ENCODE data around the gene PLPP1. TPM values are rescaled to one million over a fixed set of nuclear protein-coding genes. Genes with fewer than 3 reads are reported as not detected.

The PLPP1 gene
- polyA plus RNA-seq, 3 donors, result 0.87 to 1.5 (median 0.98) TPM

GRCh38 chr5:55383254-55383653 is 151.5 kb downstream of the PLPP1 start:
- DNase-seq, result no peak
- no peak overlapping the region for H2AFZ ChIP-seq (ENCODE audit: insufficient read depth, low read depth, low read length, poor library complexity, severe bottlenecking)
- H3K4me1 Mint-ChIP-seq, result no peaks in the 10 kb centered on the region
- H3K9ac ChIP-seq (ENCODE audit: insufficient read depth, low read length, poor library complexity, severe bottlenecking), result no peak overlapping the region
- H3K4me2 ChIP-seq (replicated peaks; ENCODE audit: extremely low read depth, low read length, poor library complexity, severe bottlenecking), result no peak overlapping the region
- H3K9me3 ChIP-seq (replicated peaks in 1 of 2; ENCODE audit: control insufficient read depth in 1 of 2, insufficient read depth in 1 of 2, low read length in 2 of 2), result peaks cover 7 to 11% of the 10 kb centered on the region in 2 donors
- no peak overlapping the region for H3K27ac ChIP-seq (ENCODE audit: low read depth in 1 of 2, low read length in 2 of 2)
- H3K27me3 ChIP-seq (ENCODE audit: control insufficient read depth in 2 of 2, insufficient read depth in 2 of 2, low read length in 2 of 2), result no peaks in the 10 kb centered on the region
- no peaks in the 10 kb centered on the region for H3K4me1 ChIP-seq (ENCODE audit: control insufficient read depth in 1 of 2, insufficient read depth in 2 of 2, low read length in 2 of 2)
- TF ChIP-seq CTCF (IDR thresholded peaks at IDR 0.05), result no peak
- H3K27me3 Mint-ChIP-seq (ENCODE audit: low read depth in 3 of 3), result peaks cover 0 to 4% (median 0%) of the 10 kb centered on the region in 3 donors
- H3K9me3 Mint-ChIP-seq, result peaks cover 7 to 16% (median 9%) of the 10 kb centered on the region in 7 donors
- H4K20me1 ChIP-seq (ENCODE audit: insufficient read depth, low read length), result peaks cover 2% of the 10 kb centered on the region
- no peaks in the 10 kb centered on the region for H3K79me2 ChIP-seq (ENCODE audit: insufficient read depth, low read length)
- peaks cover 72 to 93% of the 10 kb centered on the region in 2 donors for H3K36me3 ChIP-seq (replicated peaks in 1 of 2; ENCODE audit: control insufficient read depth in 1 of 2, insufficient read depth in 2 of 2, low read length in 2 of 2)
- H3K4me3 Mint-ChIP-seq, result no peak overlapping the region
- intact Hi-C loops (cut with micrococcal nuclease), result no loop called here
- no peak overlapping the region for H3K27ac Mint-ChIP-seq
- H3K4me3 ChIP-seq (replicated peaks in 1 of 3; ENCODE audit: low read depth in 2 of 3, low read length in 3 of 3), result no peak overlapping the region
- peaks cover 74 to 78% of the 10 kb centered on the region in 2 donors for H3K36me3 Mint-ChIP-seq

DNA sequence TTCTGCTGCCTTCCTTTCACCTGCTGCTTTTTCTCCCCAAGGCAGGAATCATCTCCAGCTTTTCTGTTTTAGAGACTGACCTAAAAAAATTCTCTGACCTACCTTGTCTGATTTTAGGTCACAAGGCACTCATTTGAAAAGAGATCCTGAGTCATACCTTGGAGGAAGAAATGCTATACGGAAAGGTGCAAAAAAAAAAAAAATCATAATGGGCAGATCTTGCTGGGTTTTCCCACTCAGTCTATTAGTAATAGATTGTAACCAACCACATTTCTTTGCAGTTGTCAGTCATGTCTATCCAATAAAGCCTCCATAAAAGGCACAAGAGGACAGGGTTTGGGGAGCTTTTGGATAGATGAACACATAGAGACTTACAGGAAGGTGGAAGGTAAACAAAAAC is 157.0 kb downstream of the PLPP1 start:
- H3K4me3 Mint-ChIP-seq, result no peak overlapping the region
- Histone ChIP-seq H3K4me3 (replicated peaks in 1 of 3; ENCODE audit: low read depth in 2 of 3, low read length in 3 of 3) (no peak overlapping the region), H3K27me3 (ENCODE audit: control insufficient read depth in 2 of 2, insufficient read depth in 2 of 2, low read length in 2 of 2) (no peaks in the 10 kb centered on the region), H4K20me1 (ENCODE audit: insufficient read depth, low read length) (no peaks in the 10 kb centered on the region), H3K9me3 (replicated peaks in 1 of 2; ENCODE audit: control insufficient read depth in 1 of 2, insufficient read depth in 1 of 2, low read length in 2 of 2) (peaks cover 6 to 9% of the 10 kb centered on the region in 2 donors), H3K36me3 (replicated peaks in 1 of 2; ENCODE audit: control insufficient read depth in 1 of 2, insufficient read depth in 2 of 2, low read length in 2 of 2) (peaks cover 52 to 88% of the 10 kb centered on the region in 2 donors), H3K27ac (ENCODE audit: low read depth in 1 of 2, low read length in 2 of 2) (no peak overlapping the region), H3K4me2 (replicated peaks; ENCODE audit: extremely low read depth, low read length, poor library complexity, severe bottlenecking) (no peak overlapping the region), H3K9ac (ENCODE audit: insufficient read depth, low read length, poor library complexity, severe bottlenecking) (no peak overlapping the region), H2AFZ (ENCODE audit: insufficient read depth, low read depth, low read length, poor library complexity, severe bottlenecking) (no peak overlapping the region), H3K79me2 (ENCODE audit: insufficient read depth, low read length) (no peaks in the 10 kb centered on the region), H3K4me1 (ENCODE audit: control insufficient read depth in 1 of 2, insufficient read depth in 2 of 2, low read length in 2 of 2) (no peaks in the 10 kb centered on the region)
- peaks cover 0 to 2% (median 0%) of the 10 kb centered on the region in 3 donors for H3K27me3 Mint-ChIP-seq (ENCODE audit: low read depth in 3 of 3)
- no peaks in the 10 kb centered on the region for H3K4me1 Mint-ChIP-seq
- no peak for DNase-seq
- no peak overlapping the region for H3K27ac Mint-ChIP-seq
- H3K36me3 Mint-ChIP-seq, result peaks cover 62 to 70% of the 10 kb centered on the region in 2 donors
- peaks cover 7 to 13% (median 8%) of the 10 kb centered on the region in 7 donors for H3K9me3 Mint-ChIP-seq
- no peak for TF ChIP-seq CTCF (IDR thresholded peaks at IDR 0.05)
- WGBS (ENCODE audit: insufficient coverage), result no CpG with 5 or more reads among the region's 1 CpG
- intact Hi-C loops (cut with micrococcal nuclease), result no loop called here

Small RNAs within 50 kb of the gene (small RNA-seq; reads per million reads assigned to genes)
- gene MIR5687 (ENCODE audit: insufficient read length, low read depth), result not detected

Other genes with a start within 250 kb of the PLPP1 start
- 10 to 100 TPM in 1 of 3 donors, 1 to 10 TPM in 2; 5.2 to 15.9 (median 9.7) TPM for gene DHX29, start 227.3 kb downstream of the PLPP1 start, polyA plus RNA-seq
- 10 to 100 TPM; 10.2 to 14.4 (median 12.2) TPM for gene MTREX, start 227.0 kb downstream of the PLPP1 start, polyA plus RNA-seq
- gene SLC38A9, start 177.4 kb upstream of the PLPP1 start, polyA plus RNA-seq, result 10 to 100 TPM; 10.7 to 15.2 (median 14.1) TPM
- gene DDX4, start 203.1 kb upstream of the PLPP1 start, polyA plus RNA-seq, result not detected